CD4-positive, alpha-beta T cell treated with Interleukin-17A for 4 hours (primary cell): ENCODE measurements around the gene ATAT1.
A peak's percentile ranks its signal among the peaks of the same experiment; 100 is the strongest.

ENCODE experiments used
- DNase-seq: peaks from one replicate; pipeline ENCODE4 v3.0.0-alpha.2; 2020; ENCODE audit warnings: mixed read lengths

The ATAT1 gene

GRCh38 chr6:30684386-30685156, 57.9 kb downstream of the ATAT1 start:
- peak; percentile 75 for DNase-seq

- DNase-seq: peak; percentile 52
Observed at GRCh38 chr6:30685157-30686008, 58.7 kb downstream of the ATAT1 start.

- DNase-seq: peak; percentile 88
Observed at GRCh38 chr6:30686009-30686907, 59.6 kb downstream of the ATAT1 start, which contains the start of gene PPP1R18. PPP1R18 (minus strand) TSS chr6:30686645; CDS start chr6:30686018, 627 bp downstream.

- DNase-seq: peak; percentile 81
Observed at GRCh38 chr6:30686908-30687658, 60.4 kb downstream of the ATAT1 start.

- no peak for DNase-seq
Observed at GRCh38 chr6:30687659-30688431, 61.2 kb downstream of the ATAT1 start.

- DNase-seq: peak; percentile 32
Observed at GRCh38 chr6:30688569-30688968, 61.9 kb downstream of the ATAT1 start.

GRCh38 chr6:30689022-30689865, 62.6 kb downstream of the ATAT1 start:
- DNase-seq: no peak

GRCh38 chr6:30689985-30690384, 63.3 kb downstream of the ATAT1 start:
- DNase-seq: no peak

- peak; percentile 91 for DNase-seq
Observed at GRCh38 chr6:30690403-30691207, 63.9 kb downstream of the ATAT1 start, which contains the start of gene NRM. NRM (minus strand) TSS chr6:30690984; CDS start chr6:30690974, 10 bp downstream.

- no peak for DNase-seq
Observed at GRCh38 chr6:30691208-30691847, 64.7 kb downstream of the ATAT1 start.
